CD4-positive, alpha-beta T cell treated with Interleukin-15 for 1 hour (primary cell): ENCODE data around the gene TIMM22.
"Not testable (repeated sequence)": the region's sequence is repeated elsewhere in the genome, so short reads cannot be mapped to it uniquely, and the experiment has no call there.

Source experiments
- DNase-seq: peaks from one replicate; pipeline ENCODE4 v3.0.0-alpha.2; 2020

TIMM22 gene

DNA sequence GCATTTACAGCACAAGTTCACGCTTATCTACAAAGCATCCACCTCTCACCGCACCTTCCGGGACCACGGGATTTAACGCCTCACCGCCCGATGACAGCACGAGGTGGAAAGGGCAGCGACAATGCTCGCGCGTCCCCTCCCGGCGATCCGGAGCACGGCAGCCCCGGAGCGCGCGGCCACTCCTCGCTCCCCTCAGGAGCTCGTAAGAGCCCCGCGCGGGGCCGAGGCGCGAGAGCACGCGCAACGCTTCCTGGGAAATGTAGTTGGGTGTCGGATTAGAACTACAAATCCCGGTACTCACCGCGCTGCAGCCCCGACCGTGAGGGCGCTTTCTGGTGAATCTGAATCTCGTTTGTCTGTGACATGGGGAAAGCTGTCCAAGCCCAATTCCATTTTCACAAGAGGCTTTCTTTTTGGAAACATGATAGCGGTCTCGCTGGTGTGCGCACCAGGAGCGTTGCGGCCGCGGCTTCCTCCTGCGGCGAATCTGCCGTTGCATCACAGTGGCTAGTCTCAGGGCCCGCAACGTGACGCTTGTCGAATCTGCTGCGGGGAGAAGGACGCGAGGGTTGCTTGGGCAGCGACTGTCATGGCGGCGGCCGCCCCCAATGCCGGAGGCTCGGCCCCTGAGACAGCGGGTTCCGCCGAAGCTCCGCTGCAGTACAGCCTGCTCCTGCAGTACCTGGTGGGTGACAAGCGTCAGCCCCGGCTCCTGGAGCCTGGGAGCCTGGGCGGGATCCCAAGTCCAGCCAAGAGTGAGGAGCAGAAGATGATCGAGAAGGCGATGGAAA is at the start of gene TIMM22:
TIMM22 (plus strand) TSS at position 576 of the 791 bp plus-strand sequence; CDS start at position 590, 14 bp downstream.
- DNase-seq = peak; percentile 94

DNA sequence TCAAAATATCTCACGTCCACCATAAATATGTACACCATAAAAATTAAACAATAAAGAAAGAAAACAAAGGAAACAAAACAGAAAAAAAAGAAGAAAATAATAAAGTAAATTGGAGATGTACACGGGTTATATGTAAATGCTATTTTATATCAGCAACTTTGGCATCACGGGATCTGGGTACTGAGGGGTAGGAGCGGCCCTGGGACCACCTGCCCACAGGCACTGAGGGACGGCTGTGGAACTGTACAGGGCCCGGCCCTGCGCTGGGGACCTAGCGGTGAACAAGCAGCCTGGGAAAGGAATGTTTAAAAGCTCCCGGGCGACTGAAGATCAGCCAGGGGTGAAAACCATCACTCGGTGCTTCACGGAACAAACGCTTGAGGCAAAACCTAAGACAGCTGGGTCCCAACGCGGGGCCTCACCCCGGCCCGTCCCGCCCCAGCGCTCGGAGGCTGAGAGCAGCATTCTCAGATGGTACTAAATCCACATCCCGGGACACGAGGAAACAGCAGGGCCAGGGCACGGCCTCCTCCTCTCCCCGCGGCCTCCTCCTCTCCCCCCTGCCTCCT is 48.6 kb upstream of the TIMM22 start:
- DNase-seq = no peak

DNA sequence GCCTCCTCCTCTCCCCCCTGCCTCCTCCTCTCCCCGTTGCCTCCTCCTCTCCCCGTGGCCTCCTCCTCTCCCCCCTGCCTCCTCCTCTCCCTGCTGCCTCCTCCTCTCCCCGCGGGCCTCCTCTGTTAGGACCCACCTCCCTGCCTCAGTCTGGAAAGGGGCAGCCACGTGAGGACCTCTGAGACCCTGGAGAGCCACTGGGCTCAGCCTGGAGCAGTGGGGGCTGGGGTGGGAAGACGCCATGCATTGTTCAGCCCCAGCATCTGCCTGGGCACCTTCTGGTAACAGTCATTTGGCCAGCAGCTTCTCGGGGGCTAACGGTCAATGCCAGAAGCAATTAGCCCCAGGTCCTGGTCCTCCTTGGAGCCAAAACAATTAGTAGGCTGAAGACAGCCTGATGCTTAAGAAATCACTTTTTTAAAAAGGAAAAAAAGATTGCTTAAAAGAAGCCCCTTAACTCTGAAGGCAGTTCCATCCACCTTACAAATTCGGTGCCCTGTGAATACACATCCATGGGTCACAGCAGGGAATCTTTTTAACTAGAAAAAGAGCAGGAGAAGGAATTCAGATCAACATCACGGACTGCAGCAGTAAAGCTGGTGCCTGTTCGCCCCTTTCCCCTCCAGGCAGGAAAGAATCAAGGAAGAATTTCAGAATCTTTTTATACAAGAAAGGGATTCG is 47.2 kb upstream of the TIMM22 start:
- DNase-seq = no peak

DNA sequence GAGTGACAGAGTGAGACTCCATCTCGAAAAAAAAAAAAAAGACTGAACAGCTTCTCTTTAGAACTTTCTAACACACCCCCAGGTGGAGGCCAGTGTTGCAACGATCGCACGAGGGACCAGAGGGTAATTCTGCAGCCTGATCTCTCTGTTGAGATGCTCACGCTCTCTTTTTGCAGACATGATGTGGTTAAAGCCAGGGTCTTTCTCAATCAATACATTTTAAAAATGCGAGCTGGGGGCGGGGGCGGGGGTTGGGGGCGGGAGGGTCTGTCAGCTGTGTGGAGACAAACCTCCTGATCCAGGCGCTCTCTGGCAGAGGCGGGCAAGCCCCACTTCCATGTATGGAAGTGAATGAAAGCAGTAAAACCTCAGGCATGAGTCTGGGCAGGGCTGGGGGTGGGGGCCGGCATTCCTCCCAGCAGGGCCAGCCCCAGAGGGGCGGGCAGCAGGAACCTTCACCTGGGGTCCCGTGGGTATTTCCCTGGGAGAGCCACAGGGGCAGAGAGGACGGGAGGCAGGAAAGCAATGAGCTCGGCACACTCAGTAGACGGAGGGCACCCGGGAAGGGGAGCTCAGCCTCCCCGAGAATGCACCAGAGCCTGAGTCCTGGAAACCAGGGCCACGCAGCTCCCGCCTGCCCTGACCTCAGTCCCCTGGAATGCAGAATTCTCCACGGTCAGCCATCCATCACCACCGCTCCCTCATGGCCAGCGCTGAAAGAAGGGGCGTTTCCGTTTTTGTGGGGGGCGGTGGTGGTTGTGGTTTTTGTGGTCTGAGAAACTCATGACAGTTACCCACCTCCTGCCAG is 45.4 kb upstream of the TIMM22 start:
- no peak for DNase-seq

DNA sequence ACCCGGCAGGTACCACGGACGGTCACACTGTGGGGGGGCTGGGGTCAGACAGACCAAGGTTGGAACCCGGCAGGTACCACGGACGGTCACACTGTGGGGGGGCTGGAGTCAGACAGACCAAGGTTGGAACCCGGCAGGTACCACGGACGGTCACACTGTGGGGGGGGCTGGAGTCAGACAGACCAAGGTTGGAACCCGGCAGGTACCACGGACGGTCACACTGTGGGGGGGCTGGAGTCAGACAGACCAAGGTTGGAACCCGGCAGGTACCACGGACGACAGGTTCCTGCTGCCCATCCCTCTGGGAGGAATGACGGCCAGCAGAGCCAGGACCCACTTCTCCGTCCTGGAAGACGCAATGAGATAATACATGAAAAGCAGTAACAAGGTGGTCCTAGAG is 44.3 kb upstream of the TIMM22 start:
- not testable (repeated sequence) for DNase-seq

DNA sequence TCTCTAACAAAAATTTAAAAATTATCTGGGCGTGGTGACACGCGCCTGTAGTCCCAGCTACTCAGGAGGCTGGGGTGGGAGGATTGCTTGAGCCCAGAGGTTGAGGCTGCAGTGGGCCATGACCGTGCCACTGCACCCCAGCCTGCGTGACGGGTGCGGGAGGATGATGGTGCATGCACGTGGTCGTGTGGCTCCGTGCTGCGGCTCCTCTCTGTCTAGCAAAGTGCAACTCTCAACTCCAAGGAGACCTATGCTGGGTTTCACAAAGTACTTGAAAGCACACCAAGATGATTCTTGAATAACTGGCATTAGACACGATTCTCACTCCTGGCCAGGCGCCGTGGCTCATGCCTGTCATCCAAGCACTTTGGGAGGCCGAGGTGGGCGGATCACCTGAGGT is 43.2 kb upstream of the TIMM22 start:
- DNase-seq = no peak

DNA sequence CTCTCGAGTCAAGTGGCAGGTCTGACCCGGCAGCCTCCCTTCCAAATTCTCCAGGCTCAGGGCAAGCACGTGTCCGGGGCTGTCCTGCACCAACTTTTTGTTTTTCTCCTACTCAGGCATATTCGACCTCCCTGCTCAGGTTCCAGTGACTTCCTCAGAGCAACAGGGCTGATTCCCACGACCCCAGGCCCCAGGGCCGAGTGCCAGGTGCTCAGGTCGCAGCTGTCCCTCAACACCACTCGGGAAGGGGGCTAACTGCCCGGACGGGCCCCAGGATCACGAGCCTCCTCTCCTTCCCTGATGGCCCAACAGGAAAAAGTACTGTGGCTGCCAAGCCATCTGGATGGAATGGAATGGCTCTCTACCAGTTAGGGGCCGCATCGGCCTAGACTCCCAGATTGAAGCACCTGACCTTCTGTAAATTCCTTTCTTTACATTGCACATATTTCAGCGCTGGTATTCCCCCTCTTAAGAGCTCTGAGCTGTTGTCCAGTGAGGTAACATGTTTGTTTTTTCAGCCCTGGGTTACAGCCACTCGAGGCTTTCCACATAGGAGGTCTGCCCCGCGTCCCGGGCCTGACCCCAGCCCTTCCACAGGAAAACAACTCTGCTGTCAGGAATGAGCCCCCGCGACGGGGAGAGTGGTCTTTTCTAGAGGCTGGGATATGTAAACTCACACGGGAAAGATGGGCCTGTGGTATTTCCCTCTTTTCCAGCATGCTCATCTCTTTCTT is 42.3 kb upstream of the TIMM22 start:
- no peak for DNase-seq

DNA sequence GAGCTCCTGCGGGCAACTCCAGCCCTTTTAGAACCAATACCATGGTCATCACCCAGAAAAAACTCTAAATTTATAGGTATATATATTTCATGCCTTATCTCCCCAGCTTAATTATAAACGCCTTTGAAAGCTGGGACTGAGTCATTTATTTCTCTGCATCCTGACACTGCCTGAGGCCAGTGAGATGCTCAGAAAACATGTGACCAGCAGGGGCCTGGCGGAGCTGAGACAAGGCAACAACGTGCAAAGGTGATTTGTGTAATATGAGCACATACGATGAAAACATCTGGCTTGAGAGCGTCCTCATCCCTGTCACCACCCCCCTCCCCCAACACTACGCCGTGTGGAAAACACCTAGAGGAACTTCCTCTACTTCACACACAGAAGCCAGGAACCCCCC is 40.0 kb upstream of the TIMM22 start:
- no peak for DNase-seq

DNA sequence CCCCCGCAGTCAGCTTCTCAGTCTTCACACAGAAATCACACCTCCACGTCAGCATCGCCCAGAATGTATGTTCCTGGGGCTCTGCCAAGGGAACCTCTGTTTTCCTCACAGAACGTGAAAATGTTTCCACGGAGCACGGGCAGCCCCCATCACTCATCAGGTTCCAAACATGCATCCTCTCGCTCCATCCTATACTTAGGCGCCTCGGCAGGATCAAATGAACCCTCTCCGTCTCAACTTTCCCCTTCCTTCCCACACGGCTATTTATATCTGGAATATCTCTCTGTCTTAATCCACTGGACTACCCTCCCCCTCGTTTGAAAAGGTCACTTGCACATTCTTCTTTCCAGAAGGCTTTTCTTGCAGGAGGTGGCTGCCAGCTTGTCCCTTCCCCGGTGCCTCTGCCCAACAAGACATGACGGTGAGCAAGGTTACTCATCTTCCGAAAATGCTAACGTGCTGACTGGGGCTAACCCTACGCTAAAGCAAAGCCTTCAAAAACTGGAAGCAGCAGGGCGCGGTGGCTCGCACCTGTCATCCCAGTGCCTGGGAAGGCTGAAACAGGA is 39.0 kb upstream of the TIMM22 start:
- no peak for DNase-seq

DNA sequence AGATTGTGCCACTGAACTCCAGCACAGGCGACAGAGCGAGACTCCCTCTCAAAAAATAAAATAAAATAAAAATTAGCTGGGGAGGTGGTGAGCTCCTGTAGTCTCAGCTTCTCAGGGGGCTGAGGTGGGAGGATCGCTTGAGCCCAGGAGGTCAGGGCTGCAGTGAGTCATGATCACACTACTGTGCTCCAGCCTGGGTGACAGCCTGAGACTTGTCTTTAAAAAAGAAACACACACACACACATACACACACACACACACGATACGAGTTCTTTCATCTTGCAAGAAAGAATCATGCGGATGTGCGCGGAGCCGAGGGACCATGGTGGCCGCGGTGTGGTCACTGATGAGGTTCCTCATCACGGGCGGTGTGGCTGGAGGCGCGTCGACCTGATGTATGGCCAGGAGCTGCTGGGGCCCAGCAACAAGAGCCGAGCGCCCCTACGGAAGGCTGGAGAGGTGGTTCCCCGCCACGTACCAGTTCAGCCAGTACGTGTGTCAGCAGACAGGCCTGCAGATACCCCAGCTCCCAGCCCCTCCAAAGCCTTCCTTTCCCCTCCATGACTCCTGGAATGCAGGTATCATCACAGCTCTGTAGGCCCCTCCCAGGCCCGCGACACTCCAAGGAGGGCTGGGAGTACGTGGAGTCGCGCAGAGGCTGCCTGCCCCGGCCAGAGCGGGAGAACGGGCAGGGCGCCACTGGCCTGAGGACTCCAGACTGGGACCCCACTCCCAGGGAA is 38.0 kb upstream of the TIMM22 start:
- DNase-seq = no peak

DNA sequence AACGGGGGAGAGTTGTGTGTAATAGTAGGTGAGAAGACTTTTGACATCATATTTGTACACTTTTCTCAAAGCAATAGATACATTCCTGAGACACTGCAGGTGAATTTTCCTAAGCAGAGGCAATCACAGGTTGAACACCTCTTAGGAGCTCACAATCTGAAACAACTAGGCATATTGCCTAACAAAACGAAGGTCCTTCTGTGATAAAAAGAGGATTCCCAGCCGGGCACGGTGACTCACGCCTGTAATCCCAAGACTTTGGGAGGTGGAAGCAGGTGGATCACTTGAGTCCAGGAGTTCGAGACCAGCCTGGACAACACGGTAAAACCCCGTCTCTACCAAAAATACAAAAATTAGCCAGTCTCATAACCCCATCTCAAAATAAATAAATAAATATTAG is 34.8 kb upstream of the TIMM22 start:
- DNase-seq = no peak

DNA sequence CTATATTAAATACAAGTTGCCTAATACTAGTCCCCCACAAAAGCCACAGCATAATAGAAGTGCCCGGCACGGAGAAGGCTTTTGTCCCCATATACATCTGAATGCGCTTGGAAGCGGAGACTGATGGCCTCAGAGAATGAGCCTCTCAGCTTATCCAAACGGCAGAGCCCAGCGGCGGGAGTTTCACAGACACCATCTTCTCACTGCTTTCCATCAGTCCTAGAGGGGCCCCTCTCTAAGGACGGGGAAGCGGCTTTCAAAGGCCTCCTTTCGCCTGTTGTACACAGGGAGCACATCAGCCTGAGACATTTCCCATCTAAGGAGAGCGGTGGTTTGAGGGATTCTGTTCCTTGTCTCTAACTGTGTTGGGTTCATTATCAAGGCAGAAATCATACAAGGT is 34.3 kb upstream of the TIMM22 start:
- DNase-seq = no peak

DNA sequence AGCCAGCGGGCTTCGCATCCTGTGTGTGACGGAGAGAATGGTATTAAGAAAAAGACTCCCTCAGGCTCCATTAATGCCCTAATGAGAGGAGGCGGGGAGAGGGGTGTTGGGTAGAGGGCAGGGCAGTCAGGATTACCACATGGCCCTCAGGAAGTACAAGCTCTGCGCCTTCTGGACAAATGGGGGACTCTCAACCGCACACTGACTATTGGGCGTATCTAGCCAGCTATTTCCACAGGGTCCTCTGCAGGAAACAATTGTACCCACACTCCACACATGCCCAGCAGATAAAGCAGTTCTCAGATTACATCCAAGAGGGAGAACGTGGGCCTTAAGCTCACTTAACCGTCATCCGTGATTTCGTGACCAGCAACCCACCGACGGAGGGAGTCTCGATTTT is 32.1 kb upstream of the TIMM22 start:
- no peak for DNase-seq

DNA sequence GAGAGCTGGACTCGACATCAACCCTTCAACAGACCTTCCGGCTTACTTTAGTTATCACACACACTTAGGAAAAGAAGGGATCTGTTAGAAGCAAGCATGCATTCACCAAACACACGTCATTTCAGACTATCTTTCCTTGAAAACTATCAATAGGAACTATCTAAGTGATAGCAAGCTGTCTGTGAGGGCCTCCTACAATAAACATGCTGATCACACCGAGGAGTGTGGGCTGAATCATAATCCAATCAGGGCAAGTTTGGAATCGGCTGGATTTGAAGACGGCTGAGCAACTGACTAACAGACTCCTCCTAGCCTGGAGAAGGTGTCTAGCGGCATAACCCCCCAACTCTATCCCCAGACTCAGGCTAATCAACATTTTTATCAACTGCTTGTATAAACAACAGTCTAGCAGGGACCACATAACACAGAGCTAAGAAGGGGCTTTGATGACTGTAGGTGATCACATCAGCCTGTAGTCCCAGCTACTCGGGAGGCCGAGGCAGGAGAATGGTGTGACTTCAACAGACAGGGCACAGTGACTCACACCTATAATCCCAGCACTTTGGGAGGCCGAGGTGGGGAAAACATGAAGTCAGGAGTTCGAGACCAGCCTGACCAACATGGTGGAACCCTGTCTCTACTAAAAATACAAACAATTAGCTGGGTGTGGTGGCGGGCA is 31.5 kb upstream of the TIMM22 start:
- DNase-seq = no peak

DNA sequence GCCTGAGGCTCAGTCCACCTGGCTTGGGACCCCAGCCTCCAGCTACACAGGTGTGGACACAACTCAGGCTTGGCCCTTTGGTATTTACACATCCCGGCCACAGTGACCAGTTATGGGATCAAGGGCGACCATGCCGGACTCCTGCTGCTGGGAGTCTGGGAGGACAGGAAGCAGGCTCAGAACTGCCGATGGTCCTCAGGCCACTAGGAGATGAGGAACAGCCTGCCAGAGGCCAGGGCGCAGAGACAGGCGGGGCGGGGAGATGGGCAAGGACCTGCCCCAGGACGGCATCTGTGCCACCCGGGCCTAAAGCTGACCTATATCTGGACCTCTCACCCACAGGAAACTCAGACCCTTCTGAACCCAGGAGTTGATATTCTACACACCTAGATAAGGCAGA is 29.8 kb upstream of the TIMM22 start:
- DNase-seq = no peak

DNA sequence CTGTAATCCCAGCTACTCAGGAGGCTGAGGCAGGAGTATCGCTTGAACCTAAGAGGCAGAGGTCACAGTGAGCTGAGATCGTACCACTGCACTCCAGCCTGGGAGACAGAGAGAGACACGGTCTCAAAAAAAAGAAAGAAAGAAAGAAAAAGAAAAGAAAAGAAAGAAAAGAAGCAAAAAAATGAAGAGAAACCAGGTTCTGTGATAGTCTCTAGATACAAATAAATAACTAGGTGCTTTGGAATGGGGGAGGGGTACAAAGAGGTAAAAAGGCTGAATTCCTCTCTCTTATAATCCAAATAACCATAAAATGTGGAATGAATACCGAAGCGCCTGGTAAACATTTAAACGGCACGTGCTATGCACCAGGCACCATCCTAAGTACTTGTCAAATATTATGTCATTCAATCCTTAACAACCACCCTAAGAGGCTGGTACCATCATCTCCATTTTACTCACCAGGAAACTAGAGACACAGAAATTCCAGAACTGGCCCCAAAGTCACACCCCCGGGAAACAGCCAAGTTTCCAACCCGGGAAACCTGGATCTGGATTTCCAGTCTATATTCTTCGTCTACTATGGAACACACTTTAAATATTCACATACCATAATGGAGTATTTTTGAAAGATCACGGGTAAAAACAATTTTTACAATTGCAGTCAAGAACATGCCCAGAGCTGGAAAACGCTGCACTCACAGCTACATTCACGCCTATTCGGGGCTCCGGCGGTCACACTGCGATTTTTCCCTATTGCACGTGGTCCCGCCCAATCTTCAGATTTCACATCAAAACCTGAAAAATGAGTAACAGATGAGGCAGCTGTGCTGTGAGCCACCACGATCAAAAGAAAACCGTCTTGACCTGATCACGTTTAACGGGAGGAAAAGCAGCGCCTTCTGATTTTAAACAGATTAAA is 27.9 kb upstream of the TIMM22 start:
- DNase-seq = no peak

DNA sequence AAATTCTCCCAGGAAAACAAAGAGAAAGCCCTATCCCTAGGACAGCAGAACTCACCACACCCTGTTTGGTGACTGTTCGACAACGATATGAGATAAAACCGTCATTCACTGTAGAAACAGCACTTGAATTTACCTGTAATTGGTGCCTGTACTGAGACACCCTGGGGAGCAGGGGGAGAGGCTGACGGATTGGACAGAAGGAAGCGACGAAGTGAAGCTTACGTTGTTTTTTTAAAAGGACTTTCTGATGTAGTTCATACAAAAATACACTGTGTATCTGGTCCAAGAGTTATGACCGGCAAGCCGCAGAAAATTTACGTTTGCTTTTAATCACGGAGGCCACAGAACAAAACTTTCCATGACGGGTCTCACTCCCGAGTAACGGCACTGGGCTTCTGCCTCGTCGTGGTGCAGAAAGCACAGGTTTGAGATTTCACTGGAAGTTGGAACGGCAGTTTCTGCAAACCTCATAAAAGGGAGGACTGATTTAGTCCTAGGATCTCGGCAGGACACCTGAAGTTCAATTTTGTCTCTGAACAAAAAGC is 27.0 kb upstream of the TIMM22 start:
- no peak for DNase-seq

DNA sequence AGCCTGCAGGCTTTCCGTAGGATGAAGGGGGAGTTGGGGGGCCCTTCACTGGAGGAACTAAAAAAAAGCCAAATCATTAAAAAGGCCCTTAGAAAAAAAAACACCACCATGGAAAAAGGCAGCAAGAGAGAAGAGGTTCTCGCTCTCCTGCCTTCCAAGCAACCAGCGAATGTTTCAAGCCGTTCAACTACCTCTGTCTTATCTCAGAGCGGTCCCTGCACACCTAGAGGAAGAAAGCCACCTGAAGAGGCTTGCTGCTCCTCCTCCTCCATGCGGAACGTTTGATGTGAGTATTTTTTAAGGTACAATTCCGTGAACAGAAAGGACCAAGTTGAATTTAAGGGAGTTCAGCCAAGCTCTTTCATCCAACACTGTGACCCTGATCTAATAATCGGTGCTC is 26.6 kb upstream of the TIMM22 start:
- DNase-seq = no peak

DNA sequence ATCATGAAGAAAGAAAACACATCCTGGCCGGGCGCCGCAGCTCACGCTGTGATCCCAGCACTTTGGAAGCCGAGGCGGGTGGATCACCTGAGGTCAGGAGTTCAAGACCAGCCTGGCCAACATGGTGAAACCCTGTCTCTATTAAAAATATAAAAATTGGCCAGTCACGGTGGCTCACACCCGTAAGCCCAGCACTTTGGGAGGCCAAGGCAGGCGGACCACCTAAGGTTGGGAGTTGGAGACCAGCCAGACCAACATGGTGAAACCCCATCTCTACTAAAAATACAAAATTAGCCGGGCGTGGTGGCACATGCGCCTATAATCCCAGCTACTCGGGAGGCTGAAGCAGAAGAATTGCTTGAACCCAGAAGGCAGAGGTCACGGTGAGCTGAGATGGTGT is 25.1 kb upstream of the TIMM22 start:
- not testable (repeated sequence) for DNase-seq

DNA sequence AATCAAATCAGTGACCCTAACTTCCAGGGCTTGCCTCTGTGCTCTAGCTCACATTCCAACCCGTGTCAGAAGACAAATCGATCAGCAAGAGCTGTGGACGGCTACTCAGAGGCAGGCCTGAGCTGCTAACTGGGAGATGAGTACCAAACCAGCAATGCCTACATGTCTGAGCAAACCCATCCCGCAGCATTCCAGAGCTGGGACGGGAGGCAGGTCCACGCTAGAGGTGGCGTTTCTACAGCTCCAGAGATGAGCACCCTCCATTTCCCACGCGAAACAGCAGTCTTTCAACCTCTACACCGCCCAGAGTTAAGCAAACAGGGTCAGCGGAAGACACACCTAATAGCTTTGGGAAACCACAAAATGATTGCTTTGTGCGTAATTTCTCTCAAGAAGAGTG is 23.9 kb upstream of the TIMM22 start:
- DNase-seq = no peak
